GM19351 (cell line): Measurements from ENCODE around the gene ANKRD33.

ENCODE experiments used
- ATAC-seq: cut with Tn5 transposase; IDR thresholded peaks from one replicate; pipeline ENCODE4 v1.9.1; 2021; ENCODE audit warnings: mild to moderate bottlenecking, moderate library complexity; ENCODE audit not compliant: unreplicated experiment

Gene ANKRD33

GRCh38 chr12:51855586-51856428 is 32.1 kb upstream of the ANKRD33 start:
- no peak for ATAC-seq

- ATAC-seq: no peak
Observed at GRCh38 chr12:51860986-51861385, 26.9 kb upstream of the ANKRD33 start.

GRCh38 chr12:51862947-51863346 is 25.0 kb upstream of the ANKRD33 start:
- no peak for ATAC-seq

GRCh38 chr12:51863363-51863932 is 24.5 kb upstream of the ANKRD33 start:
- ATAC-seq: no peak

- ATAC-seq: no peak
Observed at GRCh38 chr12:51863933-51864832, 23.7 kb upstream of the ANKRD33 start.

GRCh38 chr12:51864833-51865670 is 22.9 kb upstream of the ANKRD33 start:
- ATAC-seq: no peak

GRCh38 chr12:51865757-51866270 is 22.1 kb upstream of the ANKRD33 start:
- ATAC-seq: no peak

- ATAC-seq: no peak
Observed at GRCh38 chr12:51866324-51866723, 21.6 kb upstream of the ANKRD33 start.

GRCh38 chr12:51866762-51867161 is 21.1 kb upstream of the ANKRD33 start:
- ATAC-seq: no peak

GRCh38 chr12:51867371-51867770 is 20.5 kb upstream of the ANKRD33 start:
- no peak for ATAC-seq

GRCh38 chr12:51867796-51868428 is 20.0 kb upstream of the ANKRD33 start:
- ATAC-seq: no peak

- ATAC-seq: no peak
Observed at GRCh38 chr12:51868821-51869495, 18.9 kb upstream of the ANKRD33 start.

- ATAC-seq: no peak
Observed at GRCh38 chr12:51869496-51869865, 18.4 kb upstream of the ANKRD33 start.

GRCh38 chr12:51869931-51870330 is 18.0 kb upstream of the ANKRD33 start:
- ATAC-seq: no peak

- ATAC-seq: no peak
Observed at GRCh38 chr12:51870504-51870903, 17.4 kb upstream of the ANKRD33 start.

GRCh38 chr12:51871126-51871525 is 16.8 kb upstream of the ANKRD33 start:
- ATAC-seq: no peak

GRCh38 chr12:51871918-51872688 is 15.8 kb upstream of the ANKRD33 start:
- no peak for ATAC-seq

GRCh38 chr12:51872689-51872981 is 15.3 kb upstream of the ANKRD33 start:
- no peak for ATAC-seq
